GM19455 (cell line): Measurements from ENCODE around the gene CHST5.

Source experiments
- ATAC-seq: cut with Tn5 transposase; IDR thresholded peaks from one replicate; pipeline ENCODE4 v1.9.1; 2021; ENCODE audit not compliant: unreplicated experiment

Gene CHST5

DNA sequence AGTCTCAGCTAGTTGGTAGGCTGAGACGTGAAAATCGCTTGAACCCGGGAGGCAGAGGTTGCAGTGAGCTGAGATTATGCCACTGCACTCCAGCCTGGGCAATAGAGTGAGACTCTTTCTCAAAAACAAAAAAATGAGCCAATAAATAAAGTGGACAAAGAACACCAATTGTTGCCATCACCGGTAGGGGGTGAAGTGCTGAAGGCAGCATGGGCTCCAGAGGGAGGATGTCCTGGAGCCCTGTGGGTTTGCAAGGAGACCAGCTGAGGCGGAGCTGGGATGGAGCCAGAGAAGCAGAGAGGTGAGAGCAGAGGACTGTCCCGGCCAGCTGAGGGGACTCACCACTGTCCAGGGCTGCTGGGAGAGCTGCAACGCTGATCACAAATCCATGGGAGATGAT is 54.4 kb downstream of the CHST5 start:
- ATAC-seq = no peak

GRCh38 chr16:75479421-75479990 is 56.4 kb downstream of the CHST5 start:
- no peak for ATAC-seq
